Vagina (tissue), 2 donors: ENCODE data around the gene CPZ.

Experiments used
- POLR2A ChIP-seq, 2 donors: fragments of 450-650 bp; IDR thresholded peaks; one replicate each; pipeline ENCODE4 v1.6.1; 2017; ENCODE audit warnings: antibody characterized with exemption in 2 of 2, mild to moderate bottlenecking in 2 of 2, moderate library complexity in 2 of 2
- TF ChIP-seq, protein P1 (sequence below), 3 experiments: fragments of 450-650 bp in 2 of 3; fragments of 200-600 bp in 1 of 3; sonication (generic) in 1 of 3; IDR thresholded peaks; one replicate each; pipeline ENCODE4 v1.5.1; 2017 to 2019; ENCODE audit warnings: antibody characterized with exemption in 3 of 3, mild to moderate bottlenecking in 2 of 3, moderate library complexity in 2 of 3

DNA sequence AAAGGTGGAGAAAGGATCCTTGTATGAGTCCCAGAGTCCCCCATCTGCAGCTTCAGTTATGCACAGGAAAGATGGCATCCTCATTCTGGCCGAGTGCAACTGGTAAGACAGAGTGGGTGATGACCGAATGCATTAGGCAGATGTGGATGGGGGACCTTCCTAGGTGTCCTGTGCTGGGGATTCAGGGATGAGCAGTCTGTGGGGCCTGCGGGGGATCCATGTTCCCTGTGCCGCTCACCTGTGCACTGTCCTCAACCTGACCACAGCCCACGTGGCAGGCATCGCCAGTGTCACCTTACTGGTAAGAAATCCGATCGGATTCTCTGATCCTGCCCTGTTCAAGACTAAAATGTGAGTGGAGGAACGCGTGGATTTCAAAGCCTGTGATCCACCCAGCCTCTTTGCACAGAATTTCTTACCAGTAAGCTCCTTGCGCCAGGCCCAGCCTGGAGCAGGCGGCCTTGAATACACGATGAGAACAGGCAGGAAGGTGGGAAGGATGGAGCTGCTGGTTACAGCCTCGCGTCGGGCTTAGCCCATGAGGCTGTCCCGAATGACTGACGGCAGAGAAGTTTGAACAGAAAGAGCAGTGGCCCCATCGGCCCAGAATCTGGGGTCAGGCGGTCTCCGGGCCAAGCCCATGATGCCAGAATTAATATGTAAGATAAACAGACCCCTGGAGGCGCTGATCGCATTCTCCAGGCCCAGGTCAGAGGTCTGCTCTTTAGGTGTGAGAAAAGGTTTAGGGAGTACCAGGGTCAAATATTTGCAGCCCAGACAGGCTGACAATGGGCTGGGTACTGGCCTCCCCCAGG is 56.5 kb downstream of the CPZ start:
- TF ChIP-seq, protein P1, sequence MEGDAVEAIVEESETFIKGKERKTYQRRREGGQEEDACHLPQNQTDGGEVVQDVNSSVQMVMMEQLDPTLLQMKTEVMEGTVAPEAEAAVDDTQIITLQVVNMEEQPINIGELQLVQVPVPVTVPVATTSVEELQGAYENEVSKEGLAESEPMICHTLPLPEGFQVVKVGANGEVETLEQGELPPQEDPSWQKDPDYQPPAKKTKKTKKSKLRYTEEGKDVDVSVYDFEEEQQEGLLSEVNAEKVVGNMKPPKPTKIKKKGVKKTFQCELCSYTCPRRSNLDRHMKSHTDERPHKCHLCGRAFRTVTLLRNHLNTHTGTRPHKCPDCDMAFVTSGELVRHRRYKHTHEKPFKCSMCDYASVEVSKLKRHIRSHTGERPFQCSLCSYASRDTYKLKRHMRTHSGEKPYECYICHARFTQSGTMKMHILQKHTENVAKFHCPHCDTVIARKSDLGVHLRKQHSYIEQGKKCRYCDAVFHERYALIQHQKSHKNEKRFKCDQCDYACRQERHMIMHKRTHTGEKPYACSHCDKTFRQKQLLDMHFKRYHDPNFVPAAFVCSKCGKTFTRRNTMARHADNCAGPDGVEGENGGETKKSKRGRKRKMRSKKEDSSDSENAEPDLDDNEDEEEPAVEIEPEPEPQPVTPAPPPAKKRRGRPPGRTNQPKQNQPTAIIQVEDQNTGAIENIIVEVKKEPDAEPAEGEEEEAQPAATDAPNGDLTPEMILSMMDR (IDR thresholded peaks at IDR 0.05), result no peak
- no peak for TF ChIP-seq POLR2A (IDR thresholded peaks at IDR 0.05)
